ENCODE results near the gene YEATS4. TPM values are rescaled to one million over a fixed set of nuclear protein-coding genes. Genes with fewer than 3 reads are reported as not detected.

YEATS4 gene
- polyA plus RNA-seq, 3 donors = 6.6 to 20.9 (median 16.0) TPM

- no peaks in the 10 kb centered on the region for H3K36me3 Mint-ChIP-seq
- Histone ChIP-seq H3K4me1 (ENCODE audit: control insufficient read depth in 1 of 2, insufficient read depth in 2 of 2, low read length in 2 of 2) (no peaks in the 10 kb centered on the region), H4K20me1 (ENCODE audit: insufficient read depth, low read length) (no peaks in the 10 kb centered on the region), H3K79me2 (ENCODE audit: insufficient read depth, low read length) (no peaks in the 10 kb centered on the region), H3K36me3 (replicated peaks in 1 of 2; ENCODE audit: control insufficient read depth in 1 of 2, insufficient read depth in 2 of 2, low read length in 2 of 2) (no peaks in the 10 kb centered on the region), H3K27ac (ENCODE audit: low read depth in 1 of 2, low read length in 2 of 2) (no peak overlapping the region), H3K9ac (ENCODE audit: insufficient read depth, low read length, poor library complexity, severe bottlenecking) (no peak overlapping the region), H3K27me3 (ENCODE audit: control insufficient read depth in 2 of 2, insufficient read depth in 2 of 2, low read length in 2 of 2) (no peaks in the 10 kb centered on the region), H3K4me3 (replicated peaks in 1 of 3; ENCODE audit: low read depth in 2 of 3, low read length in 3 of 3) (no peak overlapping the region), H3K9me3 (replicated peaks in 1 of 2; ENCODE audit: control insufficient read depth in 1 of 2, insufficient read depth in 1 of 2, low read length in 2 of 2) (no peaks in the 10 kb centered on the region), H3K4me2 (replicated peaks; ENCODE audit: extremely low read depth, low read length, poor library complexity, severe bottlenecking) (no peak overlapping the region), H2AFZ (ENCODE audit: insufficient read depth, low read depth, low read length, poor library complexity, severe bottlenecking) (no peak overlapping the region)
- no peak overlapping the region for H3K4me3 Mint-ChIP-seq
- no peak for TF ChIP-seq CTCF (IDR thresholded peaks at IDR 0.05)
- intact Hi-C loops (cut with micrococcal nuclease) = no loop called here
- H3K27me3 Mint-ChIP-seq (ENCODE audit: low read depth in 3 of 3) = peaks cover 0 to 2% (median 2%) of the 10 kb centered on the region in 3 donors
- no peaks in the 10 kb centered on the region for H3K4me1 Mint-ChIP-seq
- no peak for DNase-seq
- H3K27ac Mint-ChIP-seq = no peak overlapping the region
- WGBS (ENCODE audit: insufficient coverage) = 100% methylated on average over 1 of the region's 5 CpGs
- H3K9me3 Mint-ChIP-seq = peaks cover 0 to 3% (median 0%) of the 10 kb centered on the region in 7 donors
Measured at GRCh38 chr12:69423037-69423905, 63.7 kb downstream of the YEATS4 start.

DNA sequence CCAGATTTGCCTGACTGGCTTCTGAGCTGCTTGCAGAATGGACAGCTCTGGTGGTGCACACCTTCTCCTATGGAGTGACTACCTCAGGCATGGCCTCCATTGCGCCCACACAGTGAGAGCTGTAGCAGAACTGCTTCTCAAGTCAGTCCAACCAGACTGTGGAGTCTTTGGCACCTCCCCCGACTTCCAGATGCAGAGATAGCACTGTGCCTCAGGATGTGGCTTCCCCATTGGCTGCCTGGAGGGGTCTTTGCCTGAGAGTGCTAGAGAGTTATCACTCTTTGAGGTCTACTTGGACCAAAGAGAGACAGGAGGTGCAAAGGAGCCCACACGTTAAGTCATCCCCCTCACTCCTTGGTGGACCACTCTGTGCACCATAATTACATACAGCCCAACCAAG is 65.9 kb downstream of the YEATS4 start:
- Mint-ChIP-seq H3K4me3 (no peak overlapping the region), H3K4me1 (no peaks in the 10 kb centered on the region), H3K27ac (peak overlapping the region in 1 of 7 donors; percentile 11), H3K27me3 (ENCODE audit: low read depth in 3 of 3) (peaks cover 1 to 2% (median 2%) of the 10 kb centered on the region in 3 donors), H3K36me3 (no peaks in the 10 kb centered on the region), H3K9me3 (peaks cover 0 to 3% (median 0%) of the 10 kb centered on the region in 7 donors)
- H3K4me3 ChIP-seq (replicated peaks in 1 of 3; ENCODE audit: low read depth in 2 of 3, low read length in 3 of 3) = no peak overlapping the region
- no peak overlapping the region for H2AFZ ChIP-seq (ENCODE audit: insufficient read depth, low read depth, low read length, poor library complexity, severe bottlenecking)
- TF ChIP-seq CTCF (IDR thresholded peaks at IDR 0.05) = no peak
- H3K9ac ChIP-seq (ENCODE audit: insufficient read depth, low read length, poor library complexity, severe bottlenecking) = no peak overlapping the region
- no peak overlapping the region for H3K4me2 ChIP-seq (replicated peaks; ENCODE audit: extremely low read depth, low read length, poor library complexity, severe bottlenecking)
- H3K9me3 ChIP-seq (replicated peaks in 1 of 2; ENCODE audit: control insufficient read depth in 1 of 2, insufficient read depth in 1 of 2, low read length in 2 of 2) = no peaks in the 10 kb centered on the region
- no peak for DNase-seq
- intact Hi-C loops (cut with micrococcal nuclease) = no loop called here
- no peaks in the 10 kb centered on the region for H4K20me1 ChIP-seq (ENCODE audit: insufficient read depth, low read length)
- H3K27ac ChIP-seq (ENCODE audit: low read depth in 1 of 2, low read length in 2 of 2) = no peak overlapping the region
- no peaks in the 10 kb centered on the region for H3K4me1 ChIP-seq (ENCODE audit: control insufficient read depth in 1 of 2, insufficient read depth in 2 of 2, low read length in 2 of 2)
- H3K79me2 ChIP-seq (ENCODE audit: insufficient read depth, low read length) = no peaks in the 10 kb centered on the region
- WGBS (ENCODE audit: insufficient coverage) = 100% methylated on average over 2 of the region's 3 CpGs
- H3K27me3 ChIP-seq (ENCODE audit: control insufficient read depth in 2 of 2, insufficient read depth in 2 of 2, low read length in 2 of 2) = no peaks in the 10 kb centered on the region
- no peaks in the 10 kb centered on the region for H3K36me3 ChIP-seq (replicated peaks in 1 of 2; ENCODE audit: control insufficient read depth in 1 of 2, insufficient read depth in 2 of 2, low read length in 2 of 2)
